K562 (cell line): Measurements from ENCODE around the gene LENEP.

Experiments
- EZH2 ChIP-seq: IDR thresholded peaks from 2 replicates; pipeline ENCODE4 v1.6.1; 2012; ENCODE audit warnings: low read depth, mild to moderate bottlenecking, inconsistent platforms, low read length, borderline replicate concordance
- JUN ChIP-seq, 2 experiments: sonication (generic) in 1 of 2; formaldehyde crosslinking in 1 of 2; IDR thresholded peaks; 2 replicates each; pipeline versions ENCODE4 v1.6.1 to v1.8.0; 2012 to 2022; ENCODE audit warnings: borderline replicate concordance in 2 of 2, mild to moderate bottlenecking in 2 of 2, improper control_type of control experiment in 1 of 2, low read depth in 1 of 2, low read length in 1 of 2, missing genetic modification reagents in 1 of 2
- MAFF ChIP-seq: IDR thresholded peaks from 2 replicates; pipeline ENCODE4 v1.6.1; 2012; ENCODE audit warnings: low read length, improper control_type of control experiment
- SMAD1 ChIP-seq: fragments of 150-350 bp; IDR thresholded peaks from 2 replicates; pipeline ENCODE4 v1.6.1; 2014; ENCODE audit warnings: low read length, low read depth; ENCODE audit not compliant: partially characterized antibody
- SP2 ChIP-seq: IDR thresholded peaks from 2 replicates; pipeline ENCODE4 v1.6.1; 2011; ENCODE audit warnings: mild to moderate bottlenecking, low read depth, low read length, moderate library complexity; ENCODE audit not compliant: poor library complexity, severe bottlenecking; ENCODE audit errors: extremely low read depth
- TFAP4 ChIP-seq: sonication (generic); formaldehyde crosslinking; IDR thresholded peaks from 2 replicates; pipeline ENCODE4 v1.8.0; 2022; ENCODE audit warnings: missing genetic modification reagents, mild to moderate bottlenecking, moderate library complexity, borderline replicate concordance
- ZNF24 ChIP-seq: fragments of 450-650 bp; IDR thresholded peaks from 2 replicates; pipeline ENCODE4 v1.6.1; 2016

- TF ChIP-seq ZNF24 (no peak), SMAD1 (no peak), JUN (IDR thresholded peaks at IDR 0.05; ENCODE audit: borderline replicate concordance, low read depth, low read length) (no peak), JUN (CRISPR knock-in tag; IDR thresholded peaks at IDR 0.05; ENCODE audit: borderline replicate concordance) (no peak), EZH2 (no peak), TFAP4 (CRISPR knock-in tag) (no peak), MAFF (no peak), SP2 (no peak)
Measured at GRCh38 chr1:154945160-154945961, 48.0 kb upstream of the LENEP start.
